Bronchial epithelial cell (primary cell): ENCODE data around the gene RNU5D-1. TPM values are rescaled to one million over a fixed set of nuclear protein-coding genes. Genes with fewer than 3 reads are reported as not detected.

Experiments
- DNase-seq: peaks from one replicate; pipeline ENCODE4 v3.0.0-alpha.2; 2010; ENCODE audit warnings: low read depth
- FAIRE-seq: peaks from 2 replicates; lab custom pipeline; 2011; peaks lifted over from hg19 to GRCh38; lab: Jason Lieb, UNC
- H3K27me3 ChIP-seq: 2 replicates; pipeline ENCODE4 v1.5.1; 2011; ENCODE audit warnings: low read length; ENCODE audit not compliant: control insufficient read depth, insufficient read depth
- H3K36me3 ChIP-seq: 2 replicates; pipeline ENCODE4 v1.5.1; 2011; ENCODE audit warnings: low read length; ENCODE audit not compliant: control insufficient read depth, insufficient read depth
- H3K4me3 ChIP-seq: 2 replicates; pipeline ENCODE4 v1.5.1; 2011; ENCODE audit warnings: mild to moderate bottlenecking, low read depth, low read length, control low read depth
- total RNA-seq: library from RNA; depleted of rRNA; stranded (reverse); fragments of >200 nt; gene quantifications from 2 replicates; pipeline ENCODE4 v1.2.1, GENCODE V29; 2014
- TF ChIP-seq, protein P1 (sequence below): IDR thresholded peaks from 2 replicates; pipeline ENCODE4 v1.5.1; 2011; ENCODE audit warnings: mild to moderate bottlenecking, moderate library complexity, low read length, control low read depth, inconsistent platforms; ENCODE audit not compliant: insufficient read depth, severe bottlenecking

RNU5D-1 gene
- total RNA-seq, 1 donor from 2014 or later: not detected

DNA sequence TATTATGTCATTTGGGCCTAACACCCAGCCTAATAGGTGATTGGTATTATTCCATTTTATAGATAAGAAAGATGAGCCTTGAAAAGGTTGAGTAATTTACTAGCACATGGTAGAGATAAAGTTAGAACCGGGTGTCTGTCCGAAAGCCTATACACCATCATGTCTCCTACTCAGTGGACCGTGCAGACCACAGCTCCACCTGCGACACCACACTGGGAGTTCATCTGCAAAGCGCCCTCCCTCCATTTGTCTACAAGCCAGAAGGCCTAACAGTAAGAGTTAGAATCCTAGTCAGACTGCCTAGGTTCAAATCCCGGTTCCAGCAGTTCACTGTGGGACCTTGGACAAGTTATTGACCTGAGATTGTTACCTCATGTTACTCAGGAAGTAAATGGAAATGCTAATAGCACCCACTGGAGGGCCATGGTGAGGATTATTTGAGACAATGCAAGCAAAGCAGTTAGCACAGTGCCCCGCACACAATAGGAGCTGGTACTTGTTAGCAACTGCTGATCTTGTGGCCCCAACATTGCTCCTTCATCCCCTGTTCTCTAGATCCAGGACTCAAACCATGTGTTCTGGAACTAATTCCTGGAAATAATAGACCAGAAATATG, 36.0 kb downstream of the RNU5D-1 start:
- no peak for DNase-seq
- Histone ChIP-seq H3K4me3 (no peak overlapping the region), H3K36me3 (no peaks in the 10 kb centered on the region), H3K27me3 (no peaks in the 10 kb centered on the region)
- FAIRE-seq: no peak
- TF ChIP-seq, protein P1, sequence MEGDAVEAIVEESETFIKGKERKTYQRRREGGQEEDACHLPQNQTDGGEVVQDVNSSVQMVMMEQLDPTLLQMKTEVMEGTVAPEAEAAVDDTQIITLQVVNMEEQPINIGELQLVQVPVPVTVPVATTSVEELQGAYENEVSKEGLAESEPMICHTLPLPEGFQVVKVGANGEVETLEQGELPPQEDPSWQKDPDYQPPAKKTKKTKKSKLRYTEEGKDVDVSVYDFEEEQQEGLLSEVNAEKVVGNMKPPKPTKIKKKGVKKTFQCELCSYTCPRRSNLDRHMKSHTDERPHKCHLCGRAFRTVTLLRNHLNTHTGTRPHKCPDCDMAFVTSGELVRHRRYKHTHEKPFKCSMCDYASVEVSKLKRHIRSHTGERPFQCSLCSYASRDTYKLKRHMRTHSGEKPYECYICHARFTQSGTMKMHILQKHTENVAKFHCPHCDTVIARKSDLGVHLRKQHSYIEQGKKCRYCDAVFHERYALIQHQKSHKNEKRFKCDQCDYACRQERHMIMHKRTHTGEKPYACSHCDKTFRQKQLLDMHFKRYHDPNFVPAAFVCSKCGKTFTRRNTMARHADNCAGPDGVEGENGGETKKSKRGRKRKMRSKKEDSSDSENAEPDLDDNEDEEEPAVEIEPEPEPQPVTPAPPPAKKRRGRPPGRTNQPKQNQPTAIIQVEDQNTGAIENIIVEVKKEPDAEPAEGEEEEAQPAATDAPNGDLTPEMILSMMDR: no peak

DNA sequence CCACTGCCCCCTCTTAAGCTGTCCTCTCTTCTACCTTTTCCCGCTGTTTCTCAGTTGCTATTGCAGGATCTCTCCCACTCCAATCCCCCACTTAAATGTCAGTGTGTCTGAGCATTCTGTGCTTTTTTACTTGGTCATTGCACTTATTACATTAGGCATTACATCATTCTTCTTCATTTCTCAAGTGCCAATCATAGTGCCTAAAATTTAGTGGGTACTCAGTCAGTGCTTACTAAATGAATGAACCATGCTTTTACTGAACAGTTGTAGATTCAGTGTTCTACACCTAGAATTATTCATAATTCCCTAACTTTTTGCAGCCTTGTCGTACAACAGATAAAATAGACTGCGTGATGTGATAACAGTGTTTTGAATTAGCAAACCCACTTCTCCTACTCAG, 37.1 kb downstream of the RNU5D-1 start:
- H3K27me3 ChIP-seq: no peaks in the 10 kb centered on the region
- no peaks in the 10 kb centered on the region for H3K36me3 ChIP-seq
- TF ChIP-seq, protein P1: no peak
- DNase-seq: no peak
- H3K4me3 ChIP-seq: no peak overlapping the region
- FAIRE-seq: no peak

DNA sequence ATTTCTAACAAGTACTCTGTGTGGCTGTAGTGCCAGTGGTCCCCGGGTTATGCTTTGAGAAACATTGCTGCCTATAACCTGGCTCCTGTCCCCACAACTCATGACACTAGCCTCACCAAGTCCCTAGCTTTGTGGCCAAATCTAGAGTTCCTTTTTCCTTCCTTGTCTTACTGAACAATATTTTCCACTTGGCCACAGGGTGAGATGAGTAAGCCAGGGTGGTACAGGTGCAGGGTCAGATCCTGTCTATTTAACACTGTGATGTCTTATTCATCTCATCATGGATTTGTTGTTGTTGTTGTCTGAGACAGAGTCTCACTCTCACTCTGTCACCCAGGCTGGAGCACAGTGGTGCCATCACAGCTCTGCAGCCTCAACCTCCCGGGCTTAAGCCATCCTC, 37.8 kb downstream of the RNU5D-1 start:
- TF ChIP-seq, protein P1: no peak
- no peak for DNase-seq
- Histone ChIP-seq H3K36me3 (no peaks in the 10 kb centered on the region), H3K27me3 (no peaks in the 10 kb centered on the region), H3K4me3 (no peak overlapping the region)
- no peak for FAIRE-seq

DNA sequence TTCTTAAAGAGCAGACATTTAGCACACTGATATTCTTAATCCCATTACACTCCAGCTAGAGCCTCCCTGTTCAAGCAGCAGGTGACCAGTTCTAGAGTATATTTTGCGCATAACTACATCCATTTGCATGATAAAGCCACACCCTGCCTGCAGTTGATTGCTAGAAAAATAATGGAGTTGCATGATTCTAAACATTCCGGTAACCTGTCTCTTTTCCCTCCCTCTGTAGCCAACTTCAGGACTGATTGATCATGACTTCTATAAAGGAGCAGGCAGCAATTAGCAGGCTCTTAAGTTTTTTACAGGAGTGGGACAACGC, 41.6 kb downstream of the RNU5D-1 start:
- Histone ChIP-seq H3K4me3 (no peak overlapping the region), H3K36me3 (no peaks in the 10 kb centered on the region), H3K27me3 (no peaks in the 10 kb centered on the region)
- DNase-seq (no peak), FAIRE-seq (no peak)
- TF ChIP-seq, protein P1: no peak

DNA sequence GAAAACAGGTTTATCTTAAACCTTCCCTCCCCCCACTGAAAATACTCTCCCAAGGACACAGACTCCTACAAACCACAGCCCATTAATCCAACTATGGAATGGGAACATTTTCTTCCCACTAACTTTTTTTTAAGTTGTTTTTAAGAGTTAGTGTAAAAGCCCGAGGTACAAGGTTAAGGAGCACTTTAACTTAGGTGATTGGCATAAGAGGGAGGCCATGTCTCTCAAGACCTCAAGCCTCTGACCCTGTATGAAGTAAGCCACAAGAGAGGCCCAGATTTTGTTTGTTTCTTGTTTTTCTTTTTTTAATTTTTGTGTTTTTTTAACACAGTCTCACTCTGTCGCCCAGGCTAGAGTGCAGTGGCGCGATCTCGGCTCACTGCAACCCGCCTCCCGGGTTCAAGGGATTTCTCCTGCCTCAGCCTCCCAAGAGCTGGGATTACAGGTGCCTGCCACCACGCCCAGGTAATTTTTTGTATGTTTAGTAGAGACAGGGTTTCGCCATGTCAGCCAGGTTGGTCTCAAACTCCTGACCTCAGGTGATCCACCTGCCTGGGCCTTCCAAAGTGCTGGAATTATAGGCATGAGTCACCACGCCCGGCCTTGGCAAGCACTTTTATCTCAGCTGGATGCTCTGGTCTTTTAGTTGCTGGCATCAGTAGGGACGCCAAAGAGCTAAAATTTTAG, 42.1 kb downstream of the RNU5D-1 start:
- Histone ChIP-seq H3K4me3 (no peak overlapping the region), H3K27me3 (no peaks in the 10 kb centered on the region), H3K36me3 (no peaks in the 10 kb centered on the region)
- no peak for FAIRE-seq
- DNase-seq: no peak
- TF ChIP-seq, protein P1: no peak
